PC-9 (cell line): ENCODE results near the gene HES7. TPM values are rescaled to one million over a fixed set of nuclear protein-coding genes. Genes with fewer than 3 reads are reported as not detected.

Experiments used
- BruUV-seq: library from RNA; stranded (reverse); fragments of 400-500 nt; replicated peaks from 2 replicates; lab custom pipeline; 2021; lab: Mats Ljungman, UMichigan
- CTCF ChIA-PET: fragments of 300-600 bp; sonication (Branson Sonifier 250); formaldehyde crosslinking; loops from one replicate; lab custom pipeline; 2022; ENCODE audit warnings: antibody characterized with exemption; lab: Charles Lee
- POLR2A ChIA-PET: fragments of 300-600 bp; sonication (Branson Sonifier 250); formaldehyde crosslinking; loops from one replicate; lab custom pipeline; 2022; ENCODE audit warnings: antibody characterized with exemption; ENCODE audit not compliant: unreplicated experiment; lab: Charles Lee
- DNase-seq, 2 experiments: peaks; one replicate each; pipeline versions ENCODE4 v3.0.0 to v3.0.0-alpha.2; 2015 to 2022; ENCODE audit warnings: mixed read lengths in 1 of 2
- H2AFZ ChIP-seq: fragments of 200-600 bp; sonication (generic); 2 replicates; pipeline ENCODE4 v1.8.1; 2017; ENCODE audit warnings: antibody characterized with exemption
- H3F3A ChIP-seq: fragments of 200-600 bp; sonication (generic); 2 replicates; pipeline ENCODE4 v1.8.1; 2017; ENCODE audit warnings: antibody characterized with exemption, mild to moderate bottlenecking, low read depth; ENCODE audit not compliant: insufficient read depth
- H3K27ac ChIP-seq: fragments of 200-600 bp; sonication (generic); 2 replicates; pipeline ENCODE4 v1.6.1; 2016; ENCODE audit warnings: mixed run types
- H3K27me3 ChIP-seq: fragments of 200-600 bp; sonication (generic); 2 replicates; pipeline ENCODE4 v1.6.1; 2016; ENCODE audit warnings: low read depth, mixed run types; ENCODE audit not compliant: insufficient read depth
- H3K36me3 ChIP-seq: fragments of 200-600 bp; sonication (generic); 2 replicates; pipeline ENCODE4 v1.6.1; 2016; ENCODE audit warnings: low read depth, mixed run types
- H3K4me1 ChIP-seq: fragments of 200-600 bp; sonication (generic); replicated peaks from 2 replicates; pipeline ENCODE4 v1.6.1; 2016; ENCODE audit warnings: mixed run types; ENCODE audit not compliant: insufficient read depth
- H3K4me2 ChIP-seq: fragments of 200-600 bp; sonication (generic); 2 replicates; pipeline ENCODE4 v1.6.1; 2017; ENCODE audit warnings: mixed run types
- H3K4me3 ChIP-seq: fragments of 200-600 bp; sonication (generic); 2 replicates; pipeline ENCODE4 v1.6.1; 2016; ENCODE audit warnings: mixed run types
- H3K79me2 ChIP-seq: fragments of 200-600 bp; sonication (generic); 2 replicates; pipeline ENCODE4 v1.6.1; 2017; ENCODE audit warnings: low read depth, mixed run types
- H3K9me2 ChIP-seq: fragments of 200-600 bp; sonication (generic); 2 replicates; pipeline ENCODE4 v1.8.1; 2017; ENCODE audit warnings: mild to moderate bottlenecking; ENCODE audit not compliant: insufficient read depth
- H3K9me3 ChIP-seq: fragments of 200-600 bp; sonication (generic); 2 replicates; pipeline ENCODE4 v1.8.1; 2016; ENCODE audit warnings: low read depth; ENCODE audit not compliant: insufficient read depth
- H4K20me1 ChIP-seq: fragments of 200-600 bp; sonication (generic); 2 replicates; pipeline ENCODE4 v1.8.1; 2017; ENCODE audit not compliant: insufficient read depth
- EZH2 ChIP-seq: fragments of 200-600 bp; sonication (generic); IDR thresholded peaks from 2 replicates; pipeline ENCODE4 v1.8.0; 2017; ENCODE audit warnings: antibody characterized with exemption, low read depth
- intact Hi-C: fragments of 100-400 bp; cut with micrococcal nuclease; formaldehyde crosslinking; loops from one replicate; pipeline ENCODE4 v1.10.0; 2022; ENCODE audit not compliant: unreplicated experiment
- total RNA-seq: library from RNA; stranded (reverse); gene quantifications from 2 replicates; pipeline ENCODE4 v1.2.3, GENCODE V29; 2021
- TF ChIP-seq, protein P1 (sequence below): fragments of 200-600 bp; sonication (generic); conservative IDR thresholded peaks from 2 replicates; pipeline ENCODE4 v1.6.1; 2017; ENCODE audit warnings: mixed run types, antibody characterized with exemption, mild to moderate bottlenecking, moderate library complexity

HES7 gene
- total RNA-seq, 1 experiment from 2014 or later: 2.6 TPM

GRCh38 chr17:8163978-8164814 lies 40.3 kb upstream of the HES7 start:
- no peak overlapping the region for H3K4me3 ChIP-seq
- no peak overlapping the region for H2AFZ ChIP-seq

GRCh38 chr17:8162997-8163977 lies 39.4 kb upstream of the HES7 start:
- peaks cover 10% of the 10 kb centered on the region; the same call in 1 of the 2 replicates for H3K79me2 ChIP-seq
- H3K9me2 ChIP-seq: no peaks in the 10 kb centered on the region
- ChIA-PET CTCF (interaction anchor here (0.7 kb wide), 2 partner anchors 496 to 725 kb away, joined by 3 to 11 read pairs; no protein-coding TSS in a partner anchor), POLR2A (interaction anchor here (0.6 to 1.3 kb wide), 3 partner anchors 10 to 618 kb away, joined by 3 to 21 read pairs (median 4); no protein-coding TSS in a partner anchor)
- no peaks in the 10 kb centered on the region for H4K20me1 ChIP-seq
- H3K4me2 ChIP-seq: peak overlapping the region; percentile 66
- no peaks in the 10 kb centered on the region for H3K36me3 ChIP-seq
- peaks cover 13% of the 10 kb centered on the region; the same call in 1 of the 2 replicates for H3F3A ChIP-seq
- DNase-seq: no peak
- H3K9me3 ChIP-seq: no peaks in the 10 kb centered on the region
- H3K27me3 ChIP-seq: no peaks in the 10 kb centered on the region
- no peak for TF ChIP-seq EZH2
- TF ChIP-seq, protein P1, sequence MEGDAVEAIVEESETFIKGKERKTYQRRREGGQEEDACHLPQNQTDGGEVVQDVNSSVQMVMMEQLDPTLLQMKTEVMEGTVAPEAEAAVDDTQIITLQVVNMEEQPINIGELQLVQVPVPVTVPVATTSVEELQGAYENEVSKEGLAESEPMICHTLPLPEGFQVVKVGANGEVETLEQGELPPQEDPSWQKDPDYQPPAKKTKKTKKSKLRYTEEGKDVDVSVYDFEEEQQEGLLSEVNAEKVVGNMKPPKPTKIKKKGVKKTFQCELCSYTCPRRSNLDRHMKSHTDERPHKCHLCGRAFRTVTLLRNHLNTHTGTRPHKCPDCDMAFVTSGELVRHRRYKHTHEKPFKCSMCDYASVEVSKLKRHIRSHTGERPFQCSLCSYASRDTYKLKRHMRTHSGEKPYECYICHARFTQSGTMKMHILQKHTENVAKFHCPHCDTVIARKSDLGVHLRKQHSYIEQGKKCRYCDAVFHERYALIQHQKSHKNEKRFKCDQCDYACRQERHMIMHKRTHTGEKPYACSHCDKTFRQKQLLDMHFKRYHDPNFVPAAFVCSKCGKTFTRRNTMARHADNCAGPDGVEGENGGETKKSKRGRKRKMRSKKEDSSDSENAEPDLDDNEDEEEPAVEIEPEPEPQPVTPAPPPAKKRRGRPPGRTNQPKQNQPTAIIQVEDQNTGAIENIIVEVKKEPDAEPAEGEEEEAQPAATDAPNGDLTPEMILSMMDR: no peak
- peak overlapping the region; percentile 75; the same call in 1 of the 2 replicates for H2AFZ ChIP-seq
- H3K27ac ChIP-seq: no peak overlapping the region
- intact Hi-C loops: no loop called here
- no TSS peak for BruUV-seq
- H3K4me1 ChIP-seq: peaks cover 8% of the 10 kb centered on the region; the same call in 1 of the 2 replicates
- peak overlapping the region; percentile 75; the same call in 1 of the 2 replicates for H3K4me3 ChIP-seq

More at GRCh38 chr17:8163978-8164814, 40.3 kb upstream of the HES7 start:
- Histone ChIP-seq H4K20me1 (no peaks in the 10 kb centered on the region), H3K79me2 (peaks cover 10% of the 10 kb centered on the region; the same call in 1 of the 2 replicates), H3K4me2 (peak overlapping the region; percentile 31; the same call in 1 of the 2 replicates), H3K27ac (no peak overlapping the region), H3K27me3 (no peaks in the 10 kb centered on the region), H3K9me3 (no peaks in the 10 kb centered on the region), H3K9me2 (no peaks in the 10 kb centered on the region), H3K36me3 (no peaks in the 10 kb centered on the region), H3F3A (peaks cover 9% of the 10 kb centered on the region; the same call in 1 of the 2 replicates), H3K4me1 (peaks cover 8% of the 10 kb centered on the region; the same call in 1 of the 2 replicates)
- intact Hi-C loops: loop anchor here (1.0 kb wide), 1 partner anchor 9 kb away; no protein-coding TSS in a partner anchor
- BruUV-seq: no TSS peak
- ChIA-PET CTCF (interaction anchor here (0.6 to 0.7 kb wide), 3 partner anchors 497 to 725 kb away, joined by 3 to 11 read pairs (median 8); no protein-coding TSS in a partner anchor), POLR2A (interaction anchor here (0.6 to 1.3 kb wide), 2 partner anchors 9 to 617 kb away, joined by 4 to 21 read pairs; no protein-coding TSS in a partner anchor)
- no peak for TF ChIP-seq EZH2
- TF ChIP-seq, protein P1: no peak
- peak in 1 of 2 experiments; percentile 48 for DNase-seq
